ENCODE measurements around the gene ZAP70. TPM values are rescaled to one million over a fixed set of nuclear protein-coding genes. Genes with fewer than 3 reads are reported as not detected.

The ZAP70 gene
- total RNA-seq, 1 experiment from 2014 or later = 0.54 TPM

- no peaks in the 10 kb centered on the region for H3K27me3 ChIP-seq (ENCODE audit: control insufficient read depth, insufficient read depth, low read length)
- intact Hi-C loops (cut with micrococcal nuclease; ENCODE audit: unreplicated experiment) = no loop called here
- DNase-seq (ENCODE audit: low read depth, low spot score) (no peak), ATAC-seq (no peak)
- H3K4me1 ChIP-seq (ENCODE audit: control insufficient read depth, insufficient read depth, low read length) = no peaks in the 10 kb centered on the region
- in situ Hi-C loops (cut with HindIII; ENCODE audit: low pct_unique_long_range_greater_than_20kb, low sequenced_read_pairs) = no loop called here
- H3K4me3 ChIP-seq (ENCODE audit: low read depth in 2 of 2, low read length in 2 of 2) = no peak overlapping the region
- ChIA-PET CTCF (no interaction called here), POLR2A (no interaction called here)
- H3K9me3 ChIP-seq (ENCODE audit: control insufficient read depth, insufficient read depth, low read depth, low read length) = 0 out of 2 replicates have a peak, but pooled peaks cover under 1% of the 10 kb centered on the region
- TF ChIP-seq TCF7L2 (IDR thresholded peaks at IDR 0.05; ENCODE audit: low read depth, low read length) (no peak), REST (IDR thresholded peaks at IDR 0.05; ENCODE audit: insufficient read depth in 1 of 2, low read depth in 2 of 2, low read length in 1 of 2) (no peak), SIN3A (IDR thresholded peaks at IDR 0.05; ENCODE audit: borderline replicate concordance, insufficient read depth, low read depth, low read length) (no peak), POLR2AphosphoS5 (IDR thresholded peaks at IDR 0.05; ENCODE audit: low read depth, low read length) (no peak)
- TF ChIP-seq, protein P1, sequence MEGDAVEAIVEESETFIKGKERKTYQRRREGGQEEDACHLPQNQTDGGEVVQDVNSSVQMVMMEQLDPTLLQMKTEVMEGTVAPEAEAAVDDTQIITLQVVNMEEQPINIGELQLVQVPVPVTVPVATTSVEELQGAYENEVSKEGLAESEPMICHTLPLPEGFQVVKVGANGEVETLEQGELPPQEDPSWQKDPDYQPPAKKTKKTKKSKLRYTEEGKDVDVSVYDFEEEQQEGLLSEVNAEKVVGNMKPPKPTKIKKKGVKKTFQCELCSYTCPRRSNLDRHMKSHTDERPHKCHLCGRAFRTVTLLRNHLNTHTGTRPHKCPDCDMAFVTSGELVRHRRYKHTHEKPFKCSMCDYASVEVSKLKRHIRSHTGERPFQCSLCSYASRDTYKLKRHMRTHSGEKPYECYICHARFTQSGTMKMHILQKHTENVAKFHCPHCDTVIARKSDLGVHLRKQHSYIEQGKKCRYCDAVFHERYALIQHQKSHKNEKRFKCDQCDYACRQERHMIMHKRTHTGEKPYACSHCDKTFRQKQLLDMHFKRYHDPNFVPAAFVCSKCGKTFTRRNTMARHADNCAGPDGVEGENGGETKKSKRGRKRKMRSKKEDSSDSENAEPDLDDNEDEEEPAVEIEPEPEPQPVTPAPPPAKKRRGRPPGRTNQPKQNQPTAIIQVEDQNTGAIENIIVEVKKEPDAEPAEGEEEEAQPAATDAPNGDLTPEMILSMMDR (IDR thresholded peaks at IDR 0.05) = no peak
- BruUV-seq (replicated peaks) = no TSS peak
- H3K36me3 ChIP-seq (ENCODE audit: control insufficient read depth, insufficient read depth, low read length) = no peaks in the 10 kb centered on the region
- no peak overlapping the region for H3K27ac ChIP-seq (ENCODE audit: low read length)
These were observed 11.7 kb downstream of the ZAP70 start for GRCh38 chr2:97724946-97725688.

DNA sequence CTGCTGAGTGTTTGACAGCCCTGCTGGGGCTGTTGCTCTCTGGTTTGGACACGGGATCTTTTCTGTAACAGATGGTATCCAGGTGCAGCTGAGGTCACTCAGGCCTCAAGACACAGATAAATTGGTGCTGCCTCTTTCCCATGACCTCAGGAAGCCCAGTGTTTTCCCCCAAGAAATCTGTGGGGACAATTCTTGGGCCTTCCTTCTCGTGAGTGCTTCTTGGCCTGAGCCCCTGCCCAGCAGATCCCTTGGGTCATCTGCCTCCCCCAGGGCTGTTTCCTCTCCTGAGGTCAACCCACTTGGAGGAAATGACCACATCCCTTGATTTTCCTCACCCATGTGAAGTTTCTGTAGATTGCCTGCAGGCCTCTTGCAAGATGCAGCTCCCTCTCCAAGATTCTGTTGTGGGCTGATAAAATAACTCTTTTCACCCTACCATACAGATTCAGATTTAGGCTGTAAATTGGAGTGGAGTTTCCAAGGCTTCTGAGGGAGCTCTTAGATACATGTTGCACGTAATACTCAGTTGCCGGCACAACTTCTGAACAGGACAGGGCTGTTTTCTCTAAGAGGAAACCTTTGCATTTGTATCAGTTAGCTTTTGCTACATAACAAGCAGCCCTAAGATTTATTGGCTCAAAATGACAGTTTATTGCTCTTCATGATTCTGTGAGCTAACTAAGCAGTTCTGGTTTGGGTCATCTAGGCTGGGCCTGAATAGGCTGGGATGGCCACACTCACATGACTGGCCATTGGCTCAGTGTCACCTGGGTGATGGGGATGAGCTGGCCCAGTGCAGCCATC, 13.1 kb downstream of the ZAP70 start:
- Histone ChIP-seq H3K27ac (ENCODE audit: low read length) (no peak overlapping the region), H3K4me1 (ENCODE audit: control insufficient read depth, insufficient read depth, low read length) (no peaks in the 10 kb centered on the region), H3K36me3 (ENCODE audit: control insufficient read depth, insufficient read depth, low read length) (no peaks in the 10 kb centered on the region), H3K9me3 (ENCODE audit: control insufficient read depth, insufficient read depth, low read depth, low read length) (peaks cover 4% of the 10 kb centered on the region; the same call in 1 of the 2 replicates), H3K27me3 (ENCODE audit: control insufficient read depth, insufficient read depth, low read length) (no peaks in the 10 kb centered on the region), H3K4me3 (ENCODE audit: low read depth in 2 of 2, low read length in 2 of 2) (no peak overlapping the region)
- TF ChIP-seq, protein P1 (IDR thresholded peaks at IDR 0.05) = no peak
- TF ChIP-seq SIN3A (IDR thresholded peaks at IDR 0.05; ENCODE audit: borderline replicate concordance, insufficient read depth, low read depth, low read length) = no peak
- TF ChIP-seq POLR2AphosphoS5 (IDR thresholded peaks at IDR 0.05; ENCODE audit: low read depth, low read length) = no peak
- no peak for TF ChIP-seq TCF7L2 (IDR thresholded peaks at IDR 0.05; ENCODE audit: low read depth, low read length)
- TF ChIP-seq REST (IDR thresholded peaks at IDR 0.05; ENCODE audit: insufficient read depth in 1 of 2, low read depth in 2 of 2, low read length in 1 of 2) = no peak
- ChIA-PET POLR2A (no interaction called here), CTCF (no interaction called here)
- intact Hi-C loops (cut with micrococcal nuclease; ENCODE audit: unreplicated experiment) = no loop called here
- no peak for DNase-seq (ENCODE audit: low read depth, low spot score)
- no peak for ATAC-seq
- no TSS peak for BruUV-seq (replicated peaks)
- in situ Hi-C loops (cut with HindIII; ENCODE audit: low pct_unique_long_range_greater_than_20kb, low sequenced_read_pairs) = no loop called here
